ENCODE measurements around the gene LGI2.

Gene LGI2

GRCh38 chr4:25043548-25043947, 12.8 kb upstream of the LGI2 start:
- Histone ChIP-seq H3K9me3 (no peaks in the 10 kb centered on the region), H3K27me3 (peaks cover 49% of the 10 kb centered on the region), H3K4me3 (ENCODE audit: low read depth in 1 of 2, low read length in 1 of 2) (no peak overlapping the region), H3K27ac (no peak overlapping the region), H3K36me3 (no peaks in the 10 kb centered on the region), H3K4me1 (ENCODE audit: control insufficient read depth in 1 of 2, insufficient read depth in 1 of 2, low read depth in 1 of 2, low read length in 1 of 2) (no peaks in the 10 kb centered on the region)
- no peak for TF ChIP-seq CTCF (IDR thresholded peaks at IDR 0.05)

DNA sequence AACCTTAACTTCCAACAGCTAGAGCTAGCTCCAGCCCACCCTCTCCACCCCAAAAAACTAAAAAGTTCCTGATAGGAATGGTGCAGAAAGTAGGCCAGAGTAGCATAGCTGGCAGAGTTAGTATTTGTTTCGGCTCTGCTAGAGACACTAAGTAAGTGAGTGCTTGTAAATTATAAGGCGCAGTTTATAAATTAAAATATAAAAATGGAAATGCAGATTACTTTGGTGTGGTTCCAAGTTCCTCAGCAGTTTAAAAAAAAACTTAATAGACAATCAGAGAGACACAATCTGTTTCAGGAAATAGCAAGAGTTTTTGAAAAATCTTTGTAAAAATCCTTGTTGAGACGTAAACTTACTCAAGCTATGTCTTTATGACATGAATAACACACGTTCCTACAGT, 2.8 kb upstream of the LGI2 start:
- H3K4me3 ChIP-seq (ENCODE audit: low read depth in 1 of 2, low read length in 1 of 2), result no peak overlapping the region
- H3K27me3 ChIP-seq, result peaks cover 98% of the 10 kb centered on the region
- TF ChIP-seq CTCF (IDR thresholded peaks at IDR 0.05), result no peak
- H3K36me3 ChIP-seq, result no peaks in the 10 kb centered on the region
- no peaks in the 10 kb centered on the region for H3K9me3 ChIP-seq
- H3K4me1 ChIP-seq (ENCODE audit: control insufficient read depth in 1 of 2, insufficient read depth in 1 of 2, low read depth in 1 of 2, low read length in 1 of 2), result peaks cover 0 to 7% of the 10 kb centered on the region in 2 experiments
- no peak overlapping the region for H3K27ac ChIP-seq

- no peaks in the 10 kb centered on the region for H3K36me3 ChIP-seq
- TF ChIP-seq CTCF (IDR thresholded peaks at IDR 0.05), result no peak
- H3K4me3 ChIP-seq (ENCODE audit: low read depth in 1 of 2, low read length in 1 of 2), result no peak overlapping the region
- no peak overlapping the region for H3K27ac ChIP-seq
- peaks cover 0 to 7% of the 10 kb centered on the region in 2 experiments for H3K4me1 ChIP-seq (ENCODE audit: control insufficient read depth in 1 of 2, insufficient read depth in 1 of 2, low read depth in 1 of 2, low read length in 1 of 2)
- no peaks in the 10 kb centered on the region for H3K9me3 ChIP-seq
- H3K27me3 ChIP-seq, result peaks cover 99% of the 10 kb centered on the region
These were observed 1.4 kb upstream of the LGI2 start for GRCh38 chr4:25032126-25032525.

DNA sequence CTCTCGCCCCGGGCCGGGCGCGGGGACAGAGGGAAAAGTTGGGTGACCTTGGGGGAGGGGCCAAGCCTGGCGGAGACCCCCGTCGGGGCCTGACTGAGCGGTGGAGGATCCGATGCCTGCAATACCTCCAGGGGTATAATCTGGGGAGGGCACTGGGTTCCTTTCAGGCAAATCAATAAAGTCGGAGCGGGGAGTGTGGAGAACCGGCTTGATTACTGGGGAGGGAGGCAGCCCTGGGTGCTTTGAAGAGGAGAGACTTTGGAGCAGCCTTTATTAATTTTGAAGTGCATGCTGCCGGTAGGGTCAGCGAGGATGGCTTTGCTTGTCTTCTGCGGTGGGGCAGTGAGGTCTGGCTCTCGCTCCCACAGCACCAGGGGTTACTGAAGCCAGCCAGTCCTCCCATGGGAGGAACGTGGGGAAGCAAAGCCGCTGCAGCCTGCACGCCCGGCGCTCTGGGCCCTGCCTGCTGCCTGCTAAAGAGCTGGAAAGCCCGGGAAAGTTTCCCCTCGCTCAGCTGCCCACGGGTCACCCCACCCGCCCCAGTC, 403 bp upstream of the LGI2 start:
- Histone ChIP-seq H3K27me3 (peaks cover 99% of the 10 kb centered on the region), H3K9me3 (no peaks in the 10 kb centered on the region), H3K27ac (no peak overlapping the region), H3K36me3 (no peaks in the 10 kb centered on the region), H3K4me3 (ENCODE audit: low read depth in 1 of 2, low read length in 1 of 2) (no peak overlapping the region), H3K4me1 (ENCODE audit: control insufficient read depth in 1 of 2, insufficient read depth in 1 of 2, low read depth in 1 of 2, low read length in 1 of 2) (peaks cover 0 to 7% of the 10 kb centered on the region in 2 experiments)
- no peak for TF ChIP-seq CTCF (IDR thresholded peaks at IDR 0.05)

DNA sequence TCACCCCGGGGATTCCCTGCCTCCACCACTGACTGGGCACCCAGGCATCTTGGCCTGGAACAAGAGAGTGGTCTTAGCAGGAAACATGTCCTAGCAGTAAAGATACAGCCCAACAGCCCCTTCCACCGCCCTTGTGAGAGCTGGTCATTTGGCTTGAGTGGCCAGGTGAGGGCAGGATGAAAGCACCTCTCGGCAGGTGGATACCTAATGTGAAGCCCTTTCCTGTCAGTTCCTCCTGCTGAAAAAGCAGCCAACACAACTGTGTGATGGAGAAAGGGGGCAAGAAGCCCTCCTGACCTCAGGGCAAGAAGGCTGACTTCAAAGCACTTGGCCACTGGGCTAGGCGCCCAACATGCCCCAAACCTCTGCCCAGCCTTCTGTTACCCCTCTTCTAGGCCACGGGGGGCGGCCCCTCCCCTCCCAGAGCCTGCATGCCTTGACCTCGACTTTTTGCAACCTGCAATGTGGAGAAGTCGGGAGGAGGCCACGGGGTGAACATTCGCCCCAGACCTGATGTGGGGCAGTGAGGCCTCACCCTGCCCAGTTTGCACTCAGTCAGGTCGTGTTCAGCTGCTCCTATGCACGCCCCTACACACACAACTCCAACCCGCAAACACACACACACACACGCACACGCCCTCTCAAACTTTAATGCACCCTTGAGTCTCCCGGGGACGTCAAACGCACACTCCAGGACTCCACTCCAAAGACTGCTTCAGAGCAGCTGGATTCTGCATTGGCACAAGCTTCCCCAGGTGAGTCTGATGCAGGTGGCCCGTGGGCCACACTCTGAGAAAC, 1.1 kb downstream of the LGI2 start:
- peaks cover 0 to 21% of the 10 kb centered on the region in 2 experiments for H3K4me1 ChIP-seq (ENCODE audit: control insufficient read depth in 1 of 2, insufficient read depth in 1 of 2, low read depth in 1 of 2, low read length in 1 of 2)

More for the DNA sequence above, 1.1 kb downstream of the LGI2 start:
- Histone ChIP-seq H3K4me3 (ENCODE audit: low read depth in 1 of 2, low read length in 1 of 2) (no peak overlapping the region), H3K9me3 (no peaks in the 10 kb centered on the region), H3K36me3 (no peaks in the 10 kb centered on the region), H3K27me3 (peaks cover 91% of the 10 kb centered on the region), H3K27ac (no peak overlapping the region)
- TF ChIP-seq CTCF (IDR thresholded peaks at IDR 0.05), result no peak

Measured in neutrophil (primary cell).